ENCODE results near the gene CMIP. TPM values are rescaled to one million over a fixed set of nuclear protein-coding genes. Genes with fewer than 3 reads are reported as not detected.

The CMIP gene
- total RNA-seq, 1 experiment from 2014 or later = 63.7 TPM

DNA sequence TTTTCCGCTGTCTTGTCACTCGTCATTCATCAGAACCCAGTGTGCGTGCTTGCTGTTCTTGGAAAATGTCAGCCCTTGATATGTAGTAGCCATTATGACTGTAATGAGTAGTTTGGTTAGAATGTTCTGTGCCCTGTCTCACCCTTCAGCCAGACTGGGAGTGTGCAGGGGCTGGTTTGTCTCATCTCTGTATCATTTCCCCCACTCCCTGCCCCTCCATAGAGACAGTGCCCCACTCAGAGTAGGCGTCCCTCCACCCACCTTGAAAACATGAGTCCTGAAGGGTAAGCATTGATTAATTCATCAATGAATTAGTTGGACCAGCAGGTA lies 197.5 kb downstream of the CMIP start (continued):
- TF ChIP-seq FOXJ3 (CRISPR knock-in tag; IDR thresholded peaks at IDR 0.05; ENCODE audit: borderline replicate concordance) (no peak), NR2C2 (CRISPR knock-in tag; IDR thresholded peaks at IDR 0.05) (no peak), IRF1 (CRISPR knock-in tag; IDR thresholded peaks at IDR 0.05) (no peak), TCF7 (CRISPR knock-in tag; IDR thresholded peaks at IDR 0.05; ENCODE audit: low read depth) (no peak)

DNA sequence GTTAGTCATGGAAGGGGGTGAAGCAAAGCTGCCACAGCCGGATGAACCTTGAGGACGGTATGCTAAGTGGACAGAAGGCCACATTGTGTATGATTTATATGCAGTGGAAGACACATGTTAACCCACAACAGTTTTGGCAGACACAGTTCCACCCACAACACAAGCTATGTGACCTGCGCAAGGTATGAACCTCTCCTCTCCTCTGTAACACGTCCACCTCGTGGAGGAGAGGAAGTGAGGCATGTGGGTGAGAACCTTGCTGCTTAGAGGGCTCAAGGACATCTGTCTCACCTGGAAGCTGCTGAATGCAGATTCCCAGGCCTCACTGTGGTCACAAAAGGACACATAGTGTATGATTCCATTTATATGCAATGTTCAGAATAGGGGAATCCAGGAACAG lies 198.3 kb downstream of the CMIP start:
- Mint-ChIP-seq H3K9me3 (no peaks in the 10 kb centered on the region), H3K36me3 (no peaks in the 10 kb centered on the region), H3K4me3 (no peak overlapping the region), H3K4me1 (peaks cover 24% of the 10 kb centered on the region), H3K27ac (no peak overlapping the region), H3K27me3 (ENCODE audit: low read depth) (no peaks in the 10 kb centered on the region)
- ChIA-PET POLR2A (no interaction called here), CTCF (no interaction called here)
- ATAC-seq (no peak), DNase-seq (ENCODE audit: low spot score) (no peak)
- no peak for TF ChIP-seq ZNF512 (CRISPR knock-in tag; IDR thresholded peaks at IDR 0.05; ENCODE audit: borderline replicate concordance)
- TF ChIP-seq IRF1 (CRISPR knock-in tag; IDR thresholded peaks at IDR 0.05) = no peak
- no peak for TF ChIP-seq ETV6 (CRISPR knock-in tag; IDR thresholded peaks at IDR 0.05)
- TF ChIP-seq SMAD4 (CRISPR knock-in tag; IDR thresholded peaks at IDR 0.05) = no peak
- TF ChIP-seq SP1 (CRISPR knock-in tag; conservative IDR thresholded peaks at IDR 0.05) = no peak
- no peak for TF ChIP-seq GTF2I (CRISPR knock-in tag; conservative IDR thresholded peaks at IDR 0.05)
- TF ChIP-seq, protein P1, sequence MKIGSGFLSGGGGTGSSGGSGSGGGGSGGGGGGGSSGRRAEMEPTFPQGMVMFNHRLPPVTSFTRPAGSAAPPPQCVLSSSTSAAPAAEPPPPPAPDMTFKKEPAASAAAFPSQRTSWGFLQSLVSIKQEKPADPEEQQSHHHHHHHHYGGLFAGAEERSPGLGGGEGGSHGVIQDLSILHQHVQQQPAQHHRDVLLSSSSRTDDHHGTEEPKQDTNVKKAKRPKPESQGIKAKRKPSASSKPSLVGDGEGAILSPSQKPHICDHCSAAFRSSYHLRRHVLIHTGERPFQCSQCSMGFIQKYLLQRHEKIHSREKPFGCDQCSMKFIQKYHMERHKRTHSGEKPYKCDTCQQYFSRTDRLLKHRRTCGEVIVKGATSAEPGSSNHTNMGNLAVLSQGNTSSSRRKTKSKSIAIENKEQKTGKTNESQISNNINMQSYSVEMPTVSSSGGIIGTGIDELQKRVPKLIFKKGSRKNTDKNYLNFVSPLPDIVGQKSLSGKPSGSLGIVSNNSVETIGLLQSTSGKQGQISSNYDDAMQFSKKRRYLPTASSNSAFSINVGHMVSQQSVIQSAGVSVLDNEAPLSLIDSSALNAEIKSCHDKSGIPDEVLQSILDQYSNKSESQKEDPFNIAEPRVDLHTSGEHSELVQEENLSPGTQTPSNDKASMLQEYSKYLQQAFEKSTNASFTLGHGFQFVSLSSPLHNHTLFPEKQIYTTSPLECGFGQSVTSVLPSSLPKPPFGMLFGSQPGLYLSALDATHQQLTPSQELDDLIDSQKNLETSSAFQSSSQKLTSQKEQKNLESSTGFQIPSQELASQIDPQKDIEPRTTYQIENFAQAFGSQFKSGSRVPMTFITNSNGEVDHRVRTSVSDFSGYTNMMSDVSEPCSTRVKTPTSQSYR (CRISPR knock-in tag; IDR thresholded peaks at IDR 0.05) = no peak
- no peak for TF ChIP-seq NR2C2 (CRISPR knock-in tag; IDR thresholded peaks at IDR 0.05)
- TF ChIP-seq, protein P2, sequence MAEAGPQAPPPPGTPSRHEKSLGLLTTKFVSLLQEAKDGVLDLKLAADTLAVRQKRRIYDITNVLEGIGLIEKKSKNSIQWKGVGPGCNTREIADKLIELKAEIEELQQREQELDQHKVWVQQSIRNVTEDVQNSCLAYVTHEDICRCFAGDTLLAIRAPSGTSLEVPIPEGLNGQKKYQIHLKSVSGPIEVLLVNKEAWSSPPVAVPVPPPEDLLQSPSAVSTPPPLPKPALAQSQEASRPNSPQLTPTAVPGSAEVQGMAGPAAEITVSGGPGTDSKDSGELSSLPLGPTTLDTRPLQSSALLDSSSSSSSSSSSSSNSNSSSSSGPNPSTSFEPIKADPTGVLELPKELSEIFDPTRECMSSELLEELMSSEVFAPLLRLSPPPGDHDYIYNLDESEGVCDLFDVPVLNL (CRISPR knock-in tag; IDR thresholded peaks at IDR 0.05; ENCODE audit: borderline replicate concordance, low read depth) = no peak
- TF ChIP-seq PRRX2 (CRISPR knock-in tag; IDR thresholded peaks at IDR 0.05) = no peak
- no peak for TF ChIP-seq ZNF232 (CRISPR knock-in tag; IDR thresholded peaks at IDR 0.05)

- CTCF ChIA-PET = no interaction called here
- ATAC-seq (no peak), DNase-seq (ENCODE audit: low spot score) (no peak)
- Mint-ChIP-seq H3K9me3 (no peaks in the 10 kb centered on the region), H3K27ac (no peak overlapping the region), H3K4me1 (peaks cover 24% of the 10 kb centered on the region), H3K27me3 (ENCODE audit: low read depth) (no peaks in the 10 kb centered on the region), H3K36me3 (no peaks in the 10 kb centered on the region), H3K4me3 (no peak overlapping the region)
- POLR2A ChIA-PET = no interaction called here
- TF ChIP-seq, protein P3, sequence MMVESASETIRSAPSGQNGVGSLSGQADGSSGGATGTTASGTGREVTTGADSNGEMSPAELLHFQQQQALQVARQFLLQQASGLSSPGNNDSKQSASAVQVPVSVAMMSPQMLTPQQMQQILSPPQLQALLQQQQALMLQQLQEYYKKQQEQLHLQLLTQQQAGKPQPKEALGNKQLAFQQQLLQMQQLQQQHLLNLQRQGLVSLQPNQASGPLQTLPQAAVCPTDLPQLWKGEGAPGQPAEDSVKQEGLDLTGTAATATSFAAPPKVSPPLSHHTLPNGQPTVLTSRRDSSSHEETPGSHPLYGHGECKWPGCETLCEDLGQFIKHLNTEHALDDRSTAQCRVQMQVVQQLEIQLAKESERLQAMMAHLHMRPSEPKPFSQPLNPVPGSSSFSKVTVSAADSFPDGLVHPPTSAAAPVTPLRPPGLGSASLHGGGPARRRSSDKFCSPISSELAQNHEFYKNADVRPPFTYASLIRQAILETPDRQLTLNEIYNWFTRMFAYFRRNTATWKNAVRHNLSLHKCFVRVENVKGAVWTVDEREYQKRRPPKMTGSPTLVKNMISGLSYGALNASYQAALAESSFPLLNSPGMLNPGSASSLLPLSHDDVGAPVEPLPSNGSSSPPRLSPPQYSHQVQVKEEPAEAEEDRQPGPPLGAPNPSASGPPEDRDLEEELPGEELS (CRISPR knock-in tag; IDR thresholded peaks at IDR 0.05) = no peak
- TF ChIP-seq KAT7 (CRISPR knock-in tag; IDR thresholded peaks at IDR 0.05; ENCODE audit: borderline replicate concordance) (no peak), GTF2I (CRISPR knock-in tag; conservative IDR thresholded peaks at IDR 0.05) (no peak), SOX15 (CRISPR knock-in tag; IDR thresholded peaks at IDR 0.05) (no peak)
- TF ChIP-seq, protein P4, sequence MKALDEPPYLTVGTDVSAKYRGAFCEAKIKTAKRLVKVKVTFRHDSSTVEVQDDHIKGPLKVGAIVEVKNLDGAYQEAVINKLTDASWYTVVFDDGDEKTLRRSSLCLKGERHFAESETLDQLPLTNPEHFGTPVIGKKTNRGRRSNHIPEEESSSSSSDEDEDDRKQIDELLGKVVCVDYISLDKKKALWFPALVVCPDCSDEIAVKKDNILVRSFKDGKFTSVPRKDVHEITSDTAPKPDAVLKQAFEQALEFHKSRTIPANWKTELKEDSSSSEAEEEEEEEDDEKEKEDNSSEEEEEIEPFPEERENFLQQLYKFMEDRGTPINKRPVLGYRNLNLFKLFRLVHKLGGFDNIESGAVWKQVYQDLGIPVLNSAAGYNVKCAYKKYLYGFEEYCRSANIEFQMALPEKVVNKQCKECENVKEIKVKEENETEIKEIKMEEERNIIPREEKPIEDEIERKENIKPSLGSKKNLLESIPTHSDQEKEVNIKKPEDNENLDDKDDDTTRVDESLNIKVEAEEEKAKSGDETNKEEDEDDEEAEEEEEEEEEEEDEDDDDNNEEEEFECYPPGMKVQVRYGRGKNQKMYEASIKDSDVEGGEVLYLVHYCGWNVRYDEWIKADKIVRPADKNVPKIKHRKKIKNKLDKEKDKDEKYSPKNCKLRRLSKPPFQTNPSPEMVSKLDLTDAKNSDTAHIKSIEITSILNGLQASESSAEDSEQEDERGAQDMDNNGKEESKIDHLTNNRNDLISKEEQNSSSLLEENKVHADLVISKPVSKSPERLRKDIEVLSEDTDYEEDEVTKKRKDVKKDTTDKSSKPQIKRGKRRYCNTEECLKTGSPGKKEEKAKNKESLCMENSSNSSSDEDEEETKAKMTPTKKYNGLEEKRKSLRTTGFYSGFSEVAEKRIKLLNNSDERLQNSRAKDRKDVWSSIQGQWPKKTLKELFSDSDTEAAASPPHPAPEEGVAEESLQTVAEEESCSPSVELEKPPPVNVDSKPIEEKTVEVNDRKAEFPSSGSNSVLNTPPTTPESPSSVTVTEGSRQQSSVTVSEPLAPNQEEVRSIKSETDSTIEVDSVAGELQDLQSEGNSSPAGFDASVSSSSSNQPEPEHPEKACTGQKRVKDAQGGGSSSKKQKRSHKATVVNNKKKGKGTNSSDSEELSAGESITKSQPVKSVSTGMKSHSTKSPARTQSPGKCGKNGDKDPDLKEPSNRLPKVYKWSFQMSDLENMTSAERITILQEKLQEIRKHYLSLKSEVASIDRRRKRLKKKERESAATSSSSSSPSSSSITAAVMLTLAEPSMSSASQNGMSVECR (CRISPR knock-in tag; IDR thresholded peaks at IDR 0.05; ENCODE audit: borderline replicate concordance) = no peak
Observed at GRCh38 chr16:81645266-81645694, 200.7 kb downstream of the CMIP start.

Measured in WTC11 (cell line).